BLaER1 (cell line): Measurements from ENCODE around the gene PNPLA1.

Experiments used
- H3K27ac ChIP-seq: shearing (Covaris generic); formaldehyde crosslinking; 2 replicates; pipeline ENCODE4 v1.8.1; 2022
- H3K27me3 ChIP-seq: shearing (Covaris generic); formaldehyde crosslinking; 2 replicates; pipeline ENCODE4 v1.8.1; 2022
- H3K36me3 ChIP-seq: shearing (Covaris generic); formaldehyde crosslinking; 2 replicates; pipeline ENCODE4 v1.8.1; 2022
- H3K4me1 ChIP-seq: shearing (Covaris generic); formaldehyde crosslinking; 2 replicates; pipeline ENCODE4 v1.8.1; 2022
- H3K4me2 ChIP-seq: shearing (Covaris generic); formaldehyde crosslinking; 2 replicates; pipeline ENCODE4 v1.8.1; 2022
- H3K4me3 ChIP-seq: shearing (Covaris generic); formaldehyde crosslinking; 2 replicates; pipeline ENCODE4 v1.8.1; 2022
- H3K9ac ChIP-seq: shearing (Covaris generic); formaldehyde crosslinking; 2 replicates; pipeline ENCODE4 v1.8.1; 2022
- H3K9me3 ChIP-seq: shearing (Covaris generic); formaldehyde crosslinking; 2 replicates; pipeline ENCODE4 v1.8.1; 2022
- H4K20me1 ChIP-seq: shearing (Covaris generic); formaldehyde crosslinking; 2 replicates; pipeline ENCODE4 v1.8.1; 2022
- Cebpa-rat ChIP-seq: shearing (Covaris generic); IDR thresholded peaks from 2 replicates; pipeline ENCODE4 v1.8.1; 2022

The PNPLA1 gene

GRCh38 chr6:36244641-36245280 is 25.1 kb upstream of the PNPLA1 start:
- H3K27me3 ChIP-seq, result no peaks in the 10 kb centered on the region
- H3K27ac ChIP-seq, result no peak overlapping the region
- H4K20me1 ChIP-seq, result no peaks in the 10 kb centered on the region
- no peak overlapping the region for H3K9ac ChIP-seq
- no peak for TF ChIP-seq Cebpa-rat
- peaks cover 69% of the 10 kb centered on the region for H3K4me1 ChIP-seq
- no peak overlapping the region for H3K4me3 ChIP-seq
- H3K4me2 ChIP-seq, result peak overlapping the region; percentile 6; the same call in 1 of the 2 replicates
- no peaks in the 10 kb centered on the region for H3K36me3 ChIP-seq
- no peaks in the 10 kb centered on the region for H3K9me3 ChIP-seq

- Histone ChIP-seq H3K27ac (no peak overlapping the region), H3K9me3 (no peaks in the 10 kb centered on the region), H3K9ac (no peak overlapping the region), H3K4me1 (peaks cover 60% of the 10 kb centered on the region), H4K20me1 (no peaks in the 10 kb centered on the region), H3K4me3 (no peak overlapping the region), H3K36me3 (no peaks in the 10 kb centered on the region), H3K27me3 (no peaks in the 10 kb centered on the region), H3K4me2 (peak overlapping the region; percentile 6; the same call in 1 of the 2 replicates)
- no peak for TF ChIP-seq Cebpa-rat
These were observed 24.2 kb upstream of the PNPLA1 start for GRCh38 chr6:36245572-36246061.

GRCh38 chr6:36246506-36247268 is 23.2 kb upstream of the PNPLA1 start:
- peaks cover 52% of the 10 kb centered on the region for H3K4me1 ChIP-seq
- no peak for TF ChIP-seq Cebpa-rat

GRCh38 chr6:36247693-36248092 is 22.2 kb upstream of the PNPLA1 start:
- Histone ChIP-seq H3K36me3 (no peaks in the 10 kb centered on the region), H3K9ac (no peak overlapping the region), H3K4me3 (no peak overlapping the region), H3K27me3 (no peaks in the 10 kb centered on the region), H3K27ac (no peak overlapping the region), H3K4me2 (no peak overlapping the region), H4K20me1 (no peaks in the 10 kb centered on the region), H3K4me1 (peaks cover 43% of the 10 kb centered on the region), H3K9me3 (no peaks in the 10 kb centered on the region)
- no peak for TF ChIP-seq Cebpa-rat

More at GRCh38 chr6:36246506-36247268, 23.2 kb upstream of the PNPLA1 start:
- Histone ChIP-seq H3K27ac (no peak overlapping the region), H3K27me3 (no peaks in the 10 kb centered on the region), H3K4me2 (no peak overlapping the region), H3K36me3 (no peaks in the 10 kb centered on the region), H4K20me1 (no peaks in the 10 kb centered on the region), H3K9ac (no peak overlapping the region), H3K4me3 (no peak overlapping the region), H3K9me3 (no peaks in the 10 kb centered on the region)

- H4K20me1 ChIP-seq, result no peaks in the 10 kb centered on the region
- no peak overlapping the region for H3K4me3 ChIP-seq
- H3K27me3 ChIP-seq, result no peaks in the 10 kb centered on the region
- H3K27ac ChIP-seq, result no peak overlapping the region
- TF ChIP-seq Cebpa-rat, result no peak
- no peaks in the 10 kb centered on the region for H3K9me3 ChIP-seq
- H3K36me3 ChIP-seq, result no peaks in the 10 kb centered on the region
- no peak overlapping the region for H3K9ac ChIP-seq
- peaks cover 30% of the 10 kb centered on the region for H3K4me1 ChIP-seq
- H3K4me2 ChIP-seq, result no peak overlapping the region
These were observed 20.9 kb upstream of the PNPLA1 start for GRCh38 chr6:36248980-36249379.

- Histone ChIP-seq H3K27ac (no peak overlapping the region), H3K4me3 (no peak overlapping the region), H4K20me1 (no peaks in the 10 kb centered on the region), H3K4me1 (peaks cover 25% of the 10 kb centered on the region), H3K9me3 (no peaks in the 10 kb centered on the region), H3K9ac (no peak overlapping the region), H3K36me3 (no peaks in the 10 kb centered on the region), H3K4me2 (no peak overlapping the region), H3K27me3 (no peaks in the 10 kb centered on the region)
- TF ChIP-seq Cebpa-rat, result no peak
These were observed 20.3 kb upstream of the PNPLA1 start for GRCh38 chr6:36249536-36249935.

GRCh38 chr6:36252005-36252404 is 17.9 kb upstream of the PNPLA1 start:
- H3K4me1 ChIP-seq, result peaks cover 8% of the 10 kb centered on the region; the same call in 1 of the 2 replicates
- no peaks in the 10 kb centered on the region for H4K20me1 ChIP-seq
- H3K4me3 ChIP-seq, result no peak overlapping the region

DNA sequence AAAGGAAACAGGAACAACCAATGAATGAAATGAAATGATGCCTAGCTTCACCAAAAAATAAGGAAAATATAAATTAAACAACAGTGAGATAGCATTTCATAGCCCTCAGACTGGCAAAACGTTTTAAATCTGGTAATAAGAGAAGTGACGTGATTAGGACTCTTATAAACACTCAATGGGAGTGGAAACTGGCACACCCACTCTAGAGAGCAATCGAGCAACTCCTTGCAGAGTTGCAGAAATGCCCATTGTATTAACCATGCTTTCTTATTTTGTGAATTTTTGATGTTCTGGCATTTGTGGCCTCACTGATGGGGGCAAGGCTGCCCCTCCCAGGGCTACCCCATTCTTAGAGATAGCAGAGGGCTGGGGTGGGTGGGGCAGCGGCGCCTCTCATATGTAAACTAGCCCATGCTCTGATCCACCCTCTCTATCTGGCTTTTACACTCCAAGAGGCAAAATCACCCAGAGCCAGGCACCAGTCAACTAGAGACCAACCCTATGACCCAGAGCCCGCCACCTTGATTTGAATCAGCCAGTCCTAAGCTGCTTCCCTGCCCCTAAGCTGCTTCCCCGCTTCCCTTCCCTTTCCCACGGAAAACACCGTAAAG is 6.4 kb upstream of the PNPLA1 start:
- H4K20me1 ChIP-seq, result no peaks in the 10 kb centered on the region
- no peaks in the 10 kb centered on the region for H3K4me1 ChIP-seq
- H3K9ac ChIP-seq, result no peak overlapping the region
- no peak overlapping the region for H3K27ac ChIP-seq
- no peaks in the 10 kb centered on the region for H3K27me3 ChIP-seq
- H3K4me2 ChIP-seq, result no peak overlapping the region
- TF ChIP-seq Cebpa-rat, result no peak
- H3K9me3 ChIP-seq, result peaks cover 14% of the 10 kb centered on the region
- no peak overlapping the region for H3K4me3 ChIP-seq
- no peaks in the 10 kb centered on the region for H3K36me3 ChIP-seq

More at GRCh38 chr6:36252005-36252404, 17.9 kb upstream of the PNPLA1 start:
- H3K36me3 ChIP-seq, result no peaks in the 10 kb centered on the region
- peaks cover 2% of the 10 kb centered on the region; the same call in 1 of the 2 replicates for H3K9me3 ChIP-seq
- H3K9ac ChIP-seq, result no peak overlapping the region
- no peak overlapping the region for H3K4me2 ChIP-seq
- H3K27ac ChIP-seq, result no peak overlapping the region
- no peaks in the 10 kb centered on the region for H3K27me3 ChIP-seq
- TF ChIP-seq Cebpa-rat, result no peak

- TF ChIP-seq Cebpa-rat, result no peak
- H4K20me1 ChIP-seq, result no peaks in the 10 kb centered on the region
- peaks cover 9% of the 10 kb centered on the region for H3K4me1 ChIP-seq
- H3K4me2 ChIP-seq, result no peak overlapping the region
- H3K27ac ChIP-seq, result no peak overlapping the region
- H3K9me3 ChIP-seq, result peaks cover 14% of the 10 kb centered on the region
- H3K9ac ChIP-seq, result no peak overlapping the region
- H3K36me3 ChIP-seq, result no peaks in the 10 kb centered on the region
- H3K27me3 ChIP-seq, result no peaks in the 10 kb centered on the region
- H3K4me3 ChIP-seq, result no peak overlapping the region
These were observed 4.1 kb upstream of the PNPLA1 start for GRCh38 chr6:36265744-36266143.
